ENCODE data around the gene PCNX2.

Gene PCNX2

GRCh38 chr1:232984577-232985425 lies 310.7 kb downstream of the PCNX2 start:
- DNase-seq (ENCODE audit: low read depth in 3 of 3): no peak

- DNase-seq (ENCODE audit: low read depth in 3 of 3): no peak
Measured at GRCh38 chr1:232983817-232984567, 311.5 kb downstream of the PCNX2 start.

- DNase-seq (ENCODE audit: low read depth in 3 of 3): no peak
Measured at GRCh38 chr1:232983375-232983774, 312.1 kb downstream of the PCNX2 start.

- DNase-seq (ENCODE audit: low read depth in 3 of 3): no peak
Measured at GRCh38 chr1:232982238-232982944, 313.1 kb downstream of the PCNX2 start.

GRCh38 chr1:232980986-232981560 lies 314.5 kb downstream of the PCNX2 start:
- DNase-seq (ENCODE audit: low read depth in 3 of 3): no peak

- no peak for DNase-seq (ENCODE audit: low read depth in 3 of 3)
Measured at GRCh38 chr1:232980355-232980978, 315.1 kb downstream of the PCNX2 start.

- DNase-seq (ENCODE audit: low read depth in 3 of 3): no peak
Measured at GRCh38 chr1:232979558-232979957, 316.0 kb downstream of the PCNX2 start.

GRCh38 chr1:232978815-232979214 lies 316.7 kb downstream of the PCNX2 start:
- no peak for DNase-seq (ENCODE audit: low read depth in 3 of 3)

- no peak for DNase-seq (ENCODE audit: low read depth in 3 of 3)
Measured at GRCh38 chr1:232978091-232978634, 317.4 kb downstream of the PCNX2 start.

- no peak for DNase-seq (ENCODE audit: low read depth in 3 of 3)
Measured at GRCh38 chr1:232974971-232975370, 320.6 kb downstream of the PCNX2 start.

- no peak for DNase-seq (ENCODE audit: low read depth in 3 of 3)
Measured at GRCh38 chr1:232973652-232974611, 321.6 kb downstream of the PCNX2 start.

GRCh38 chr1:232970508-232970907 lies 325.0 kb downstream of the PCNX2 start:
- no peak for DNase-seq (ENCODE audit: low read depth in 3 of 3)

GRCh38 chr1:232969799-232970198 lies 325.7 kb downstream of the PCNX2 start:
- DNase-seq (ENCODE audit: low read depth in 3 of 3): no peak

- no peak for DNase-seq (ENCODE audit: low read depth in 3 of 3)
Measured at GRCh38 chr1:232968965-232969364, 326.6 kb downstream of the PCNX2 start.

GRCh38 chr1:232968391-232968790 lies 327.1 kb downstream of the PCNX2 start:
- no peak for DNase-seq (ENCODE audit: low read depth in 3 of 3)

- no peak for DNase-seq (ENCODE audit: low read depth in 3 of 3)
Measured at GRCh38 chr1:232966663-232967062, 328.9 kb downstream of the PCNX2 start.

GRCh38 chr1:232965912-232966217 lies 329.7 kb downstream of the PCNX2 start:
- DNase-seq (ENCODE audit: low read depth in 3 of 3): no peak

- DNase-seq (ENCODE audit: low read depth in 3 of 3): no peak
Measured at GRCh38 chr1:232965124-232965911, 330.2 kb downstream of the PCNX2 start.

- no peak for DNase-seq (ENCODE audit: low read depth in 3 of 3)
Measured at GRCh38 chr1:232964601-232965000, 330.9 kb downstream of the PCNX2 start.

Data from stimulated activated CD4-positive, alpha-beta T cell treated with anti-CD3 and anti-CD28 coated beads, TNF-alpha, amount 100 ng/mL, for 48 hours (primary cell).